MM.1S (cell line): ENCODE data around the gene AKT1S1.

Experiments
- EZH2 ChIP-seq: fragments of 300-600 bp; sonication (generic); optimal IDR thresholded peaks from 2 replicates; pipeline ENCODE3; 2017; ENCODE audit warnings: low read depth, mild to moderate bottlenecking, antibody characterized with exemption, low read length, mixed read lengths
- TF ChIP-seq, protein P1 (sequence below): fragments of 300-600 bp; sonication (generic); IDR thresholded peaks from 2 replicates; pipeline ENCODE4 v1.5.1; 2016; ENCODE audit warnings: antibody characterized with exemption, low read length, mixed read lengths

DNA sequence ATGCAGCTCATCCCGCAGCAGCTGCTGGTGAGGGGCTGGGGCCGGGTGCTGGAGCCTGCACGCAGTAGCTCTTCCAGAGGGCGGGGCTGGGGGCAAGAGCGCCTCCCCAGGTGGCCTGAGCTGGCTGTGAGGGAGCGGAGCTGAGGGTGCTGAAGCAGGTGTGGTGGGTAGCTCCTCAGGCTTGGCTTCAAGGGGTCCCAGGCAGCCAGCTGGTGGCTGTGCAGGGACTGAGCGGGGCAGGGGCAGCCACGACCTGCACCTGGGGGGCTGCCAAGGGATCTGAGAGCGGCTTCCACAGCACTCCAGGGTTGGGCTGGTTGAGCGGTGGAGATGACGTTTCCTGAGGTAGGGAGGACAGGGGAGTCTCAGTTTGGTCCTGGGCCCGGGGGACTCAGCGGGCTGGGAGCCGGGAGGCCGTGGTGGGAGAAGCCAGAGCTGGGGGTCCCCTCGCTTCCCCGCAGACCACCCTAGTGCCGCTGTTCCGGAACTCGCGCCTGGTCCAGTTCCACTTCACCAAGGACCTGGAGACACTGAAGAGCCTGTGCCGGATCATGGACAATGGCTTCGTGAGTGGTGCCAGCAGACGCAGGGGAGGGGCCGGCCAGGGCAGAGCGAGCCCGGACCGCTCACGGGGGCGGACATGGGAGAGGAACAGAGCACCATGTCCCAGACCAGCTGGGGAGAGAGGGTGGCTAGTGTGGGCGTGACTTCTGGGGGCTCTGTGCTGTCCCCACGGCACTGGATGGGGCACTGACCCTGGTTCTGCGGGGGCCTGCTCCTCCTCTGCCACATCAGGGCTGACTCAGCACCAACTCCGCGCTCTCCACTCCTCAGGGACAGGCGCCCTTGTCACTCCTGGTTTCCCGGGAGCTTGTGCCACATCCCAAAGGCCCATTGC, 18.8 kb downstream of the AKT1S1 start:
- TF ChIP-seq, protein P1, sequence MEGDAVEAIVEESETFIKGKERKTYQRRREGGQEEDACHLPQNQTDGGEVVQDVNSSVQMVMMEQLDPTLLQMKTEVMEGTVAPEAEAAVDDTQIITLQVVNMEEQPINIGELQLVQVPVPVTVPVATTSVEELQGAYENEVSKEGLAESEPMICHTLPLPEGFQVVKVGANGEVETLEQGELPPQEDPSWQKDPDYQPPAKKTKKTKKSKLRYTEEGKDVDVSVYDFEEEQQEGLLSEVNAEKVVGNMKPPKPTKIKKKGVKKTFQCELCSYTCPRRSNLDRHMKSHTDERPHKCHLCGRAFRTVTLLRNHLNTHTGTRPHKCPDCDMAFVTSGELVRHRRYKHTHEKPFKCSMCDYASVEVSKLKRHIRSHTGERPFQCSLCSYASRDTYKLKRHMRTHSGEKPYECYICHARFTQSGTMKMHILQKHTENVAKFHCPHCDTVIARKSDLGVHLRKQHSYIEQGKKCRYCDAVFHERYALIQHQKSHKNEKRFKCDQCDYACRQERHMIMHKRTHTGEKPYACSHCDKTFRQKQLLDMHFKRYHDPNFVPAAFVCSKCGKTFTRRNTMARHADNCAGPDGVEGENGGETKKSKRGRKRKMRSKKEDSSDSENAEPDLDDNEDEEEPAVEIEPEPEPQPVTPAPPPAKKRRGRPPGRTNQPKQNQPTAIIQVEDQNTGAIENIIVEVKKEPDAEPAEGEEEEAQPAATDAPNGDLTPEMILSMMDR = no peak
- no peak for TF ChIP-seq EZH2
